ENCODE results near the gene CKAP5.

DNA sequence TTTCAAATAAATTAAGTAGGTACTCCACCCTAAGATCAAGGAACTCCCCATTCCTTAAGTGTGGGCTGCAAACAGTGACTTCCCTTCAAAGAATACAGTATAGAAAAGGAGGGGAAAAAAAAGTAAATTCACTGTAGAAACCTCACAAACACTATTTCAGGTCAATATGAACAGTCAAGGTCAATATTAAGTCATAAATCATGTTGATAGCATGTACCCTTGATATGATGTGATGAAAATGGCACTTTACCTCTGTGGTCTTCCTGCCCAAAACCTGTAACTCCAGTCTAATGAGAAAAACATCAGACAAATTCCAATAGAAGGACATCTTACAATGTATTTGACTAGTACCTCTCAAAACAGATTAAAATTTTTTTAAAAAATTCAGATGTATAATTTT, 8.2 kb downstream of the CKAP5 start:
- TF ChIP-seq, protein P1, sequence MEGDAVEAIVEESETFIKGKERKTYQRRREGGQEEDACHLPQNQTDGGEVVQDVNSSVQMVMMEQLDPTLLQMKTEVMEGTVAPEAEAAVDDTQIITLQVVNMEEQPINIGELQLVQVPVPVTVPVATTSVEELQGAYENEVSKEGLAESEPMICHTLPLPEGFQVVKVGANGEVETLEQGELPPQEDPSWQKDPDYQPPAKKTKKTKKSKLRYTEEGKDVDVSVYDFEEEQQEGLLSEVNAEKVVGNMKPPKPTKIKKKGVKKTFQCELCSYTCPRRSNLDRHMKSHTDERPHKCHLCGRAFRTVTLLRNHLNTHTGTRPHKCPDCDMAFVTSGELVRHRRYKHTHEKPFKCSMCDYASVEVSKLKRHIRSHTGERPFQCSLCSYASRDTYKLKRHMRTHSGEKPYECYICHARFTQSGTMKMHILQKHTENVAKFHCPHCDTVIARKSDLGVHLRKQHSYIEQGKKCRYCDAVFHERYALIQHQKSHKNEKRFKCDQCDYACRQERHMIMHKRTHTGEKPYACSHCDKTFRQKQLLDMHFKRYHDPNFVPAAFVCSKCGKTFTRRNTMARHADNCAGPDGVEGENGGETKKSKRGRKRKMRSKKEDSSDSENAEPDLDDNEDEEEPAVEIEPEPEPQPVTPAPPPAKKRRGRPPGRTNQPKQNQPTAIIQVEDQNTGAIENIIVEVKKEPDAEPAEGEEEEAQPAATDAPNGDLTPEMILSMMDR (IDR thresholded peaks at IDR 0.05) = no peak
- no peak for TF ChIP-seq POLR2AphosphoS5 (IDR thresholded peaks at IDR 0.05)

Measured in gastroesophageal sphincter (tissue), 3 donors.